Activated CD4-positive, alpha-beta memory T cell treated with anti-CD3 and anti-CD28 coated beads, Interleukin-2, amount 10 ng/mL, durations not matched to agents 7 days and 5 days (primary cell): ENCODE results near the gene RUFY2. TPM values are rescaled to one million over a fixed set of nuclear protein-coding genes. Genes with fewer than 3 reads are reported as not detected.
"Not testable (repeated sequence)": the region's sequence is repeated elsewhere in the genome, so short reads cannot be mapped to it uniquely, and the experiment has no call there.

Experiments used
- CTCF ChIA-PET: fragments of 350-600 bp; sonication (Branson Sonifier 250); formaldehyde crosslinking; loops from one replicate; lab custom pipeline; 2021; ENCODE audit warnings: antibody characterized with exemption, inconsistent platforms; lab: Charles Lee
- POLR2A ChIA-PET: fragments of 350-600 bp; sonication (Branson Sonifier 250); formaldehyde crosslinking; loops from one replicate; lab custom pipeline; 2021; ENCODE audit warnings: antibody characterized with exemption; lab: Charles Lee
- DNase-seq: peaks from one replicate; pipeline ENCODE4 v3.0.0-alpha.2; 2020
- H3K27ac Mint-ChIP-seq: one replicate; pipeline ENCODE4 v1.8.0; 2021; ENCODE audit warnings: mild to moderate bottlenecking, mixed read lengths
- H3K27me3 Mint-ChIP-seq: one replicate; pipeline ENCODE4 v1.8.0; 2021; ENCODE audit warnings: mixed read lengths
- H3K36me3 Mint-ChIP-seq: one replicate; pipeline ENCODE4 v1.8.0; 2021; ENCODE audit warnings: low read depth, mixed read lengths
- H3K4me1 Mint-ChIP-seq: one replicate; pipeline ENCODE4 v1.8.0; 2021; ENCODE audit warnings: mixed read lengths
- H3K4me3 Mint-ChIP-seq: one replicate; pipeline ENCODE4 v1.8.0; 2021; ENCODE audit warnings: mild to moderate bottlenecking, mixed read lengths
- H3K9me3 Mint-ChIP-seq: one replicate; pipeline ENCODE4 v1.8.0; 2021; ENCODE audit warnings: mixed read lengths
- total RNA-seq, 2 experiments: library from RNA; stranded (reverse); gene quantifications; one replicate each; pipeline ENCODE4 v1.2.3, GENCODE V29; 2021

RUFY2 gene
- total RNA-seq, 2 experiments from 2014 or later: 12.2 to 13.3 TPM

- no peaks in the 10 kb centered on the region for H3K27me3 Mint-ChIP-seq
- peak overlapping the region; percentile 100 for H3K4me3 Mint-ChIP-seq
- no peaks in the 10 kb centered on the region for H3K9me3 Mint-ChIP-seq
- H3K27ac Mint-ChIP-seq: peak overlapping the region; percentile 100
- H3K36me3 Mint-ChIP-seq: peaks cover 53% of the 10 kb centered on the region
- peaks cover 56% of the 10 kb centered on the region for H3K4me1 Mint-ChIP-seq
- ChIA-PET POLR2A (interaction anchor here (1.1 to 5.2 kb wide), 21 partner anchors 8 to 758 kb away, joined by 3 to 55 read pairs (median 8); partner anchors contain the start of genes DNA2, HERC4, RUFY2 and SIRT1), CTCF (interaction anchor here (0.6 to 5.9 kb wide), 7 partner anchors 15 to 478 kb away, joined by 3 to 34 read pairs (median 3); partner anchors contain the start of gene RUFY2)
- DNase-seq: no peak
Observed at GRCh38 chr10:68333058-68333395, 74.0 kb downstream of the RUFY2 start.

- peak within 1 kb of the TSS; percentile 100 for H3K4me3 Mint-ChIP-seq
Observed at GRCh38 chr10:68332259-68333057, 74.6 kb downstream of the RUFY2 start, which contains the start of gene PBLD. TSS of gene PBLD (minus strand) at chr10:68332928. CDS start at chr10:68306844, 26,084 bp downstream.

GRCh38 chr10:68331455-68332258 is 75.4 kb downstream of the RUFY2 start, which contains the start of gene HNRNPH3:
TSS of gene HNRNPH3 (plus strand) at chr10:68332064. CDS start at chr10:68337222, 5,158 bp downstream.
- Mint-ChIP-seq H3K27me3 (no peaks in the 10 kb centered on the region), H3K9me3 (no peaks in the 10 kb centered on the region), H3K27ac (peak within 1 kb of the TSS; percentile 100), H3K4me3 (peak within 1 kb of the TSS; percentile 100), H3K4me1 (peaks cover 45% of the 10 kb centered on the region), H3K36me3 (peaks cover 40% of the 10 kb centered on the region)
- ChIA-PET CTCF (interaction anchor here (0.6 to 5.9 kb wide), 5 partner anchors 16 to 219 kb away, joined by 3 to 34 read pairs (median 3); no protein-coding TSS in a partner anchor), POLR2A (interaction anchor here (0.8 to 5.2 kb wide), 31 partner anchors 10 to 720 kb away, joined by 3 to 55 read pairs (median 6); partner anchors contain the start of genes CCAR1, DDX21, DNA2 and HERC4)
- peak; percentile 99 for DNase-seq

More at GRCh38 chr10:68332259-68333057, 74.6 kb downstream of the RUFY2 start, which contains the start of gene PBLD:
- no peaks in the 10 kb centered on the region for H3K27me3 Mint-ChIP-seq
- H3K27ac Mint-ChIP-seq: peak within 1 kb of the TSS; percentile 100
- peaks cover 47% of the 10 kb centered on the region for H3K36me3 Mint-ChIP-seq
- CTCF ChIA-PET: interaction anchor here (0.6 to 5.9 kb wide), 9 partner anchors 15 to 477 kb away, joined by 3 to 34 read pairs (median 3); partner anchors contain the start of gene RUFY2
- H3K4me1 Mint-ChIP-seq: peaks cover 51% of the 10 kb centered on the region
- DNase-seq: peak; percentile 66
- POLR2A ChIA-PET: interaction anchor here (0.8 to 5.2 kb wide), 35 partner anchors 9 to 758 kb away, joined by 3 to 55 read pairs (median 6); partner anchors contain the start of genes CCAR1, DDX21, DNA2 and HERC4
- H3K9me3 Mint-ChIP-seq: no peaks in the 10 kb centered on the region

GRCh38 chr10:68330852-68331454 is 76.1 kb downstream of the RUFY2 start:
- peak overlapping the region; percentile 100 for H3K27ac Mint-ChIP-seq
- H3K36me3 Mint-ChIP-seq: peaks cover 35% of the 10 kb centered on the region
- POLR2A ChIA-PET: interaction anchor here (0.8 to 5.2 kb wide), 25 partner anchors 9 to 719 kb away, joined by 3 to 27 read pairs (median 6); partner anchors contain the start of genes CCAR1, DDX21, DNA2 and HERC4

GRCh38 chr10:68329506-68329861 is 77.6 kb downstream of the RUFY2 start:
- Mint-ChIP-seq H3K36me3 (peaks cover 26% of the 10 kb centered on the region), H3K27ac (no peak overlapping the region), H3K4me3 (no peak overlapping the region), H3K27me3 (no peaks in the 10 kb centered on the region), H3K4me1 (peaks cover 27% of the 10 kb centered on the region), H3K9me3 (no peaks in the 10 kb centered on the region)
- ChIA-PET POLR2A (interaction anchor here (1.4 to 5.2 kb wide), 2 partner anchors 8 to 444 kb away, joined by 6 to 27 read pairs; no protein-coding TSS in a partner anchor), CTCF (interaction anchor here (1.0 kb wide), 1 partner anchor 19 kb away, joined by 4 read pairs; no protein-coding TSS in a partner anchor)
- no peak for DNase-seq

More at GRCh38 chr10:68330852-68331454, 76.1 kb downstream of the RUFY2 start:
- Mint-ChIP-seq H3K4me3 (peak overlapping the region; percentile 100), H3K9me3 (no peaks in the 10 kb centered on the region), H3K27me3 (no peaks in the 10 kb centered on the region), H3K4me1 (peaks cover 37% of the 10 kb centered on the region)
- CTCF ChIA-PET: interaction anchor here (1.1 to 5.9 kb wide), 2 partner anchors 13 to 17 kb away, joined by 3 to 34 read pairs; no protein-coding TSS in a partner anchor
- peak; percentile 17 for DNase-seq

- H3K27me3 Mint-ChIP-seq: no peaks in the 10 kb centered on the region
- H3K4me1 Mint-ChIP-seq: peaks cover 24% of the 10 kb centered on the region
- H3K36me3 Mint-ChIP-seq: peaks cover 13% of the 10 kb centered on the region
- no peak for DNase-seq
- no peak overlapping the region for H3K27ac Mint-ChIP-seq
- H3K9me3 Mint-ChIP-seq: no peaks in the 10 kb centered on the region
- ChIA-PET POLR2A (no interaction called here), CTCF (interaction anchor here (0.7 kb wide), 1 partner anchor 80 kb away, joined by 3 read pairs; no protein-coding TSS in a partner anchor)
- no peak overlapping the region for H3K4me3 Mint-ChIP-seq
Observed at GRCh38 chr10:68327889-68328786, 78.9 kb downstream of the RUFY2 start.

- CTCF ChIA-PET: interaction anchor here (0.9 kb wide), 1 partner anchor 112 kb away, joined by 3 read pairs; no protein-coding TSS in a partner anchor
- DNase-seq, H3K4me1 Mint-ChIP-seq, H3K36me3 Mint-ChIP-seq, H3K4me3 Mint-ChIP-seq, H3K27me3 Mint-ChIP-seq, H3K27ac Mint-ChIP-seq, POLR2A ChIA-PET, H3K9me3 Mint-ChIP-seq: not testable (repeated sequence)
Observed at GRCh38 chr10:68324396-68324795, 82.7 kb downstream of the RUFY2 start.

GRCh38 chr10:68318331-68319059 is 88.6 kb downstream of the RUFY2 start:
- DNase-seq: no peak
- Mint-ChIP-seq H3K4me1 (peaks cover 6% of the 10 kb centered on the region), H3K27ac (no peak overlapping the region), H3K9me3 (peaks cover 16% of the 10 kb centered on the region), H3K27me3 (no peaks in the 10 kb centered on the region), H3K36me3 (peaks cover 10% of the 10 kb centered on the region), H3K4me3 (no peak overlapping the region)
- CTCF ChIA-PET: interaction anchor here (1.2 to 1.8 kb wide), 3 partner anchors 12 to 106 kb away, joined by 3 to 5 read pairs (median 4); no protein-coding TSS in a partner anchor
- POLR2A ChIA-PET: no interaction called here

GRCh38 chr10:68315582-68315981 is 91.5 kb downstream of the RUFY2 start:
- Mint-ChIP-seq H3K36me3 (peaks cover 10% of the 10 kb centered on the region), H3K4me3 (no peak overlapping the region), H3K27me3 (no peaks in the 10 kb centered on the region), H3K9me3 (peaks cover 16% of the 10 kb centered on the region), H3K27ac (no peak overlapping the region), H3K4me1 (peaks cover 6% of the 10 kb centered on the region)
- POLR2A ChIA-PET: interaction anchor here (4.6 kb wide), 1 partner anchor 17 kb away, joined by 21 read pairs; the partner anchor contains the start of genes HNRNPH3 and PBLD
- CTCF ChIA-PET: interaction anchor here (3.0 kb wide), 1 partner anchor 13 kb away, joined by 20 read pairs; no protein-coding TSS in a partner anchor
- DNase-seq: no peak

GRCh38 chr10:68314930-68315329 is 92.1 kb downstream of the RUFY2 start:
- CTCF ChIA-PET: interaction anchor here (3.0 kb wide), 1 partner anchor 13 kb away, joined by 20 read pairs; no protein-coding TSS in a partner anchor
- H3K27me3 Mint-ChIP-seq, DNase-seq, H3K4me1 Mint-ChIP-seq, H3K4me3 Mint-ChIP-seq, H3K27ac Mint-ChIP-seq: not testable (repeated sequence)
- Mint-ChIP-seq H3K9me3 (peaks cover 16% of the 10 kb centered on the region), H3K36me3 (peaks cover 10% of the 10 kb centered on the region)
- POLR2A ChIA-PET: interaction anchor here (4.6 kb wide), 1 partner anchor 18 kb away, joined by 21 read pairs; the partner anchor contains the start of genes HNRNPH3 and PBLD
